ENCODE measurements around the gene GSAP. TPM values are rescaled to one million over a fixed set of nuclear protein-coding genes. Genes with fewer than 3 reads are reported as not detected.

Gene GSAP
- total RNA-seq, 1 experiment from 2014 or later = 0.85 TPM

- no TSS peak for BruUV-seq (replicated peaks)
- DNase-seq (ENCODE audit: low read depth, low spot score) (no peak), ATAC-seq (no peak)
- Histone ChIP-seq H3K9me3 (ENCODE audit: control insufficient read depth, insufficient read depth, low read depth, low read length) (no peaks in the 10 kb centered on the region), H3K4me1 (ENCODE audit: control insufficient read depth, insufficient read depth, low read length) (no peaks in the 10 kb centered on the region), H3K27ac (ENCODE audit: low read length) (no peak overlapping the region), H3K4me3 (ENCODE audit: low read depth in 2 of 2, low read length in 2 of 2) (no peak overlapping the region), H3K27me3 (ENCODE audit: control insufficient read depth, insufficient read depth, low read length) (no peaks in the 10 kb centered on the region), H3K36me3 (ENCODE audit: control insufficient read depth, insufficient read depth, low read length) (no peaks in the 10 kb centered on the region)
- ChIA-PET CTCF (no interaction called here), POLR2A (no interaction called here)
- intact Hi-C loops (cut with micrococcal nuclease; ENCODE audit: unreplicated experiment) (no loop called here), in situ Hi-C loops (cut with HindIII; ENCODE audit: low pct_unique_long_range_greater_than_20kb, low sequenced_read_pairs) (no loop called here)
- TF ChIP-seq, protein P1, sequence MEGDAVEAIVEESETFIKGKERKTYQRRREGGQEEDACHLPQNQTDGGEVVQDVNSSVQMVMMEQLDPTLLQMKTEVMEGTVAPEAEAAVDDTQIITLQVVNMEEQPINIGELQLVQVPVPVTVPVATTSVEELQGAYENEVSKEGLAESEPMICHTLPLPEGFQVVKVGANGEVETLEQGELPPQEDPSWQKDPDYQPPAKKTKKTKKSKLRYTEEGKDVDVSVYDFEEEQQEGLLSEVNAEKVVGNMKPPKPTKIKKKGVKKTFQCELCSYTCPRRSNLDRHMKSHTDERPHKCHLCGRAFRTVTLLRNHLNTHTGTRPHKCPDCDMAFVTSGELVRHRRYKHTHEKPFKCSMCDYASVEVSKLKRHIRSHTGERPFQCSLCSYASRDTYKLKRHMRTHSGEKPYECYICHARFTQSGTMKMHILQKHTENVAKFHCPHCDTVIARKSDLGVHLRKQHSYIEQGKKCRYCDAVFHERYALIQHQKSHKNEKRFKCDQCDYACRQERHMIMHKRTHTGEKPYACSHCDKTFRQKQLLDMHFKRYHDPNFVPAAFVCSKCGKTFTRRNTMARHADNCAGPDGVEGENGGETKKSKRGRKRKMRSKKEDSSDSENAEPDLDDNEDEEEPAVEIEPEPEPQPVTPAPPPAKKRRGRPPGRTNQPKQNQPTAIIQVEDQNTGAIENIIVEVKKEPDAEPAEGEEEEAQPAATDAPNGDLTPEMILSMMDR (IDR thresholded peaks at IDR 0.05) = no peak
- TF ChIP-seq TCF7L2 (IDR thresholded peaks at IDR 0.05; ENCODE audit: low read depth, low read length) (no peak), POLR2AphosphoS5 (IDR thresholded peaks at IDR 0.05; ENCODE audit: low read depth, low read length) (no peak), SIN3A (IDR thresholded peaks at IDR 0.05; ENCODE audit: borderline replicate concordance, insufficient read depth, low read depth, low read length) (no peak), REST (IDR thresholded peaks at IDR 0.05; ENCODE audit: insufficient read depth in 1 of 2, low read depth in 2 of 2, low read length in 1 of 2) (no peak)
These were observed 12.7 kb upstream of the GSAP start for GRCh38 chr7:77428777-77429231.

DNA sequence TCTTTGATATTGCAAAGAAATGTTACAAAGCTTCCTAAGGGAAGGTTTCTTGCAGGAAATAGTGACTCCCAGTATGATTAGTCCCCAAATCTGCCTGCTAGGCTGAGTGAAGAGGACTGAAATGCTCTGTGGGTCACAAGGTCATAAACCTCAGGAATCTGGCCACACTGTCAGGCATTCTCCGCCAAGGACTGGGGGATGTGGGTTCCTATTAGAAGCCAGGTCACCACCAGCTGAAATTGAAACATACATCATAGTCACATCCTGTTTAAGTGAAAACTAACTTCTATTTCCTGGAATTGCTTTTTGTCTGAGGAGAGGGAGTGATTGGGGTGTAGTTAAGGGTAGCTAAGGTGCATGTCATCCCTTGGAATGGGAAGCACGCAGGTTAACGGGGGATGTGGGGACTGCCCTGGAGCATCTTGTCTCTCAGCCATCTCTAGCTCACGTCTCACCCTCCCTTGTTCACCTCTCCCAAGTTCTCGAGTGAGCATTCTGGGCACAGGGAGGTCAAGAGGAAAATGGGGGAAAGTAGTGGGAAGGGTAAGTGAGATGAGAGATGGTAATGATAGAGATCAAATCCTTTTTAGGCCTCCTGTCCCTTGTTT lies 12.0 kb upstream of the GSAP start:
- in situ Hi-C loops (cut with HindIII; ENCODE audit: low pct_unique_long_range_greater_than_20kb, low sequenced_read_pairs) (no loop called here), intact Hi-C loops (cut with micrococcal nuclease; ENCODE audit: unreplicated experiment) (no loop called here)
- POLR2A ChIA-PET = no interaction called here
- DNase-seq (ENCODE audit: low read depth, low spot score) (no peak), ATAC-seq (0 out of 2 replicates have a peak, but pooled peaks have one; percentile 34)
- CTCF ChIA-PET = no interaction called here
- Histone ChIP-seq H3K9me3 (ENCODE audit: control insufficient read depth, insufficient read depth, low read depth, low read length) (no peaks in the 10 kb centered on the region), H3K4me3 (ENCODE audit: low read depth in 2 of 2, low read length in 2 of 2) (no peak overlapping the region), H3K27me3 (ENCODE audit: control insufficient read depth, insufficient read depth, low read length) (peaks cover 2% of the 10 kb centered on the region; the same call in 1 of the 2 replicates), H3K27ac (ENCODE audit: low read length) (no peak overlapping the region), H3K4me1 (ENCODE audit: control insufficient read depth, insufficient read depth, low read length) (no peaks in the 10 kb centered on the region), H3K36me3 (ENCODE audit: control insufficient read depth, insufficient read depth, low read length) (no peaks in the 10 kb centered on the region)
- TF ChIP-seq, protein P1 (IDR thresholded peaks at IDR 0.05) = no peak
- TF ChIP-seq POLR2AphosphoS5 (IDR thresholded peaks at IDR 0.05; ENCODE audit: low read depth, low read length) = no peak
- TF ChIP-seq TCF7L2 (IDR thresholded peaks at IDR 0.05; ENCODE audit: low read depth, low read length) = no peak
- no peak for TF ChIP-seq REST (IDR thresholded peaks at IDR 0.05; ENCODE audit: insufficient read depth in 1 of 2, low read depth in 2 of 2, low read length in 1 of 2)
- BruUV-seq (replicated peaks) = no TSS peak

Measured in Panc1 (cell line).